ENCODE data around the gene ACSF2.

The ACSF2 gene

GRCh38 chr17:50505591-50506130, 79.6 kb downstream of the ACSF2 start:
- DNase-seq, result no peak

GRCh38 chr17:50506298-50506697, 80.3 kb downstream of the ACSF2 start:
- no peak for DNase-seq

- DNase-seq, result peak; percentile 61 to 66
These were observed 82.0 kb downstream of the ACSF2 start, which contains the start of gene MYCBPAP for GRCh38 chr17:50507871-50508572. Gene MYCBPAP, plus strand, starts transcription at chr17:50508439. Its CDS starts 236 bp downstream, at chr17:50508675.

GRCh38 chr17:50508573-50509460, 82.8 kb downstream of the ACSF2 start:
- no peak for DNase-seq

GRCh38 chr17:50511058-50511457, 85.0 kb downstream of the ACSF2 start:
- peak; percentile 23 to 35 for DNase-seq

- DNase-seq, result no peak
These were observed 87.5 kb downstream of the ACSF2 start for GRCh38 chr17:50513495-50513894.

- no peak for DNase-seq
These were observed 88.4 kb downstream of the ACSF2 start for GRCh38 chr17:50514388-50514787.

GRCh38 chr17:50514936-50515702, 89.1 kb downstream of the ACSF2 start:
- no peak for DNase-seq

- no peak for DNase-seq
These were observed 91.0 kb downstream of the ACSF2 start for GRCh38 chr17:50517011-50517410.

- DNase-seq, result no peak
These were observed 91.7 kb downstream of the ACSF2 start for GRCh38 chr17:50517504-50518383.

- DNase-seq, result no peak
These were observed 92.5 kb downstream of the ACSF2 start for GRCh38 chr17:50518384-50519023.

- DNase-seq, result no peak
These were observed 93.3 kb downstream of the ACSF2 start for GRCh38 chr17:50519141-50519834.

- no peak for DNase-seq
These were observed 94.5 kb downstream of the ACSF2 start for GRCh38 chr17:50520483-50520882.

- DNase-seq, result no peak
These were observed 95.5 kb downstream of the ACSF2 start for GRCh38 chr17:50521514-50521913.

- DNase-seq, result no peak
These were observed 96.7 kb downstream of the ACSF2 start for GRCh38 chr17:50522766-50523165.

GRCh38 chr17:50523208-50523607, 97.2 kb downstream of the ACSF2 start:
- no peak for DNase-seq

Measured in activated CD4-positive, alpha-beta T cell treated with anti-CD3 and anti-CD28 coated beads, Interleukin-2, amount 50 U/mL, for 4 hours (primary cell).